Fibroblast of mammary gland (primary cell): ENCODE results near the gene KANK4.
"Not testable (repeated sequence)": the region's sequence is repeated elsewhere in the genome, so short reads cannot be mapped to it uniquely, and the experiment has no call there.

Experiments used
- DNase-seq: peaks from one replicate; pipeline ENCODE4 v3.0.0-alpha.2; 2010; ENCODE audit warnings: low read depth
- H3K4me3 ChIP-seq: 2 replicates; pipeline ENCODE4 v1.5.1; 2011; ENCODE audit warnings: low read depth, mild to moderate bottlenecking, low read length, moderate library complexity; ENCODE audit not compliant: control insufficient read depth
- TF ChIP-seq, protein P1 (sequence below): conservative IDR thresholded peaks from 2 replicates; pipeline ENCODE4 v1.5.1; 2011; ENCODE audit warnings: low read depth, low read length, inconsistent platforms; ENCODE audit not compliant: control insufficient read depth, insufficient read depth

The KANK4 gene

DNA sequence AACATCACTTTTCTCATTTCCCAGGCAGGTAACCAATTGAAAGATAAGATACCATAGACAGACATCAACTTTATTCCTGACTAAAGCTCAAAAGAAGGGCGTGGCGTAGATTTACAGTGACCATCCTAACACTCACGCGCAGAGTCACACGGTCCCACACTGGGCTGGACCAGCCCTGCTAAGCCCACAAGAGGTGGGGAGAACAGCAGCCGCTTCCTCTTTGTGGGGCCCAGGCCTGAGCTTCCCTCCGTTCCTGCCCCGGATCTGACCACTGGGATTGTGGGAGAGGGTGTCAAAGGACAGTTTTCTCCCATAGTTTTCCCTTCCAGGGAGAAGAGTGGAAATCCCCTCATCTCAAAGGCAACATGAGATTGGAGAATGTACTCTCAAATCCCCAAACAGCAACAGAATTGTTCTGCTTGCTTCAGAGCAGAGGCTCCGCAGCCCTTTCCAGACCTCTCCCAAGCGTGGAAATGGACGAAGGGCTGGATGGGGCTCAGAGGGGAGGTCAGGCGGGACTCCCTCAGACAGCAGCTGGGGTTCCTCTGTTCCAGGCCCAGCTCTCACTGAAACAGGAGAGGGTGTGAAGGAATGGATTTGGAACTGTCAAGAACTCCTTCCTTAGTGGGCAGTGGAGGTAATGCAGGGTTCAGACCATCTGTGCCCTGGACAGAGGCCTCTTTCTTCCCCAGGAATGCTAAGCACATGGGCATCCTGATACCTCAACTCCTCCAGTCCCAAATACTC is 90.9 kb downstream of the KANK4 start:
- TF ChIP-seq, protein P1, sequence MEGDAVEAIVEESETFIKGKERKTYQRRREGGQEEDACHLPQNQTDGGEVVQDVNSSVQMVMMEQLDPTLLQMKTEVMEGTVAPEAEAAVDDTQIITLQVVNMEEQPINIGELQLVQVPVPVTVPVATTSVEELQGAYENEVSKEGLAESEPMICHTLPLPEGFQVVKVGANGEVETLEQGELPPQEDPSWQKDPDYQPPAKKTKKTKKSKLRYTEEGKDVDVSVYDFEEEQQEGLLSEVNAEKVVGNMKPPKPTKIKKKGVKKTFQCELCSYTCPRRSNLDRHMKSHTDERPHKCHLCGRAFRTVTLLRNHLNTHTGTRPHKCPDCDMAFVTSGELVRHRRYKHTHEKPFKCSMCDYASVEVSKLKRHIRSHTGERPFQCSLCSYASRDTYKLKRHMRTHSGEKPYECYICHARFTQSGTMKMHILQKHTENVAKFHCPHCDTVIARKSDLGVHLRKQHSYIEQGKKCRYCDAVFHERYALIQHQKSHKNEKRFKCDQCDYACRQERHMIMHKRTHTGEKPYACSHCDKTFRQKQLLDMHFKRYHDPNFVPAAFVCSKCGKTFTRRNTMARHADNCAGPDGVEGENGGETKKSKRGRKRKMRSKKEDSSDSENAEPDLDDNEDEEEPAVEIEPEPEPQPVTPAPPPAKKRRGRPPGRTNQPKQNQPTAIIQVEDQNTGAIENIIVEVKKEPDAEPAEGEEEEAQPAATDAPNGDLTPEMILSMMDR: no peak
- no peak for DNase-seq
- H3K4me3 ChIP-seq: no peak overlapping the region

- DNase-seq: no peak
- TF ChIP-seq, protein P1: no peak
- H3K4me3 ChIP-seq: no peak overlapping the region
Observed at GRCh38 chr1:62227496-62227895, 91.7 kb downstream of the KANK4 start.

DNA sequence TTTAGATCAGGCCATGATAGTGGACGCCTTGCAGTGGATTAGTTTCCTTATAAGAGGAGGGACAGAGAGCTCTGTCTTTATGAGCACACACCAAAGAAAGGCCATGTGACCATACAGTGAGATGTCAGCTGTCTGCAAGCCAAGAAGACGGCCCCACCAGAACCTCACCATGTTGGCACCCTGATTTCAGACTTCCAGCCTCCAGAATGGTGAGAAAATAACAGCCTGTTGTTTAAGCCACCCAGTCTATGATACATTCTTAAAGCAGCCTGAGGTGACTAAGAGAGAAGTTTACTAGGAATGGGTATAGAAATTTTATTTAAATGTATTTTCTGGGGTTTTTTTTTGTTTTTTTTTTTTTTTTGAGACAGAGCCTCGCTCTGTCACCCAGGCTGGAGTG is 95.1 kb downstream of the KANK4 start:
- H3K4me3 ChIP-seq: no peak overlapping the region
- TF ChIP-seq, protein P1: no peak
- no peak for DNase-seq

DNA sequence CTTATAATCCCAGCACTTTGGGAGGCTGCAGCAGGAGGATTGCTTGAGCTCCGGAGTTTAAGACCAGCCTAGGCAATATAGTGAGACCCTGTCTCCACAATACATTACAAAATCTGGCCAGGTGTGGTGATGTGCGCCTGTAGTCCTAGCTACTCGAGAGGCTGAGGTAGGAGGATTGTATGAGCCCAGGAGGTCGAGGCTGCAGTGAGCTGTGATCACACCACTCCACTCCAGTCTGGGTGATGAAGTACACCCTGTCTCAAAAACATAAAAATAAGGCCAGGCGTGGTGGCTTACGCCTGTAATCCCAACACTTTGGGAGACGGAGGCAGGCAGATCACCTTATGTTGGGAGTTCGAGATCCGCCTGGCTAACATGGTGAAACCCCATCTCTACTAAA is 96.9 kb downstream of the KANK4 start:
- TF ChIP-seq, protein P1: no peak
- H3K4me3 ChIP-seq: no peak overlapping the region
- no peak for DNase-seq

DNA sequence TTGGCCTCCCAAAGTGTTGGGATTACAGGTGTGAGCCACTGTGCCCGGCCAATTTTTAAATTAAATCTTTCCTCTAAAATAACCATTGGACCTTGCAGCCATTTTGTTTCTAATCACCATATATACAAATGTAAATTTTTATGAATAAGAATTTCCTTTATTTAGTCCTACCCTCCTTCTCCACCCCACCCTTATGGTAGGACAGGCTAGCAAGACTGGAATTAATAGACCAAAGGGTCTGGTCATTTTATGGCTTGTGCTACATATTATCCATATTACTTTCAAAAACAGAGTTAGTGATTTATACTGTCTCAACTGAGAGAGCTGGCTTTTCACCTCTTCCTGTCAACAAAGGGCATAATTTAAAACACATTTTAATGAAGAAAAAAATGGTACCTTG is 98.1 kb downstream of the KANK4 start:
- no peak for DNase-seq
- H3K4me3 ChIP-seq: no peak overlapping the region
- TF ChIP-seq, protein P1: no peak

DNA sequence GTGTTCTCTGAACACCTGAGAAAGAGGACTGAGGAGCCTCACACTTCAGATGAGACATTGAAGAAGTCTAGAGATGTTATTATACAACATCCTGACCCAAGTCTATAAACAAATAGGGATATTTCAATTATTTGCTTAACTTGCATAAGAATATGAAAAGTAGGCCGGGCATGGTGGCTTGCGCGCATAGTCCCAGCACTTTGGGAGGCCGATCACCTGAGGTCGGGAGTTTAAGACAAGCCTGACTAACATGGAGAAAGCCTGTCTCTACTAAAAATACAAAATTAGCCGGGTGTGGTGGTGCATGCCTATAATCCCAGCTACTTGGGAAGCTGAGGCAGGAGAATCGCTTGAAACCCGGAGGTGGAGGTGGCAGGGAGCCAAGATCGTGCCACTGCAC is 98.8 kb downstream of the KANK4 start:
- not testable (repeated sequence) for H3K4me3 ChIP-seq, DNase-seq

- DNase-seq: no peak
- no peak overlapping the region for H3K4me3 ChIP-seq
- TF ChIP-seq, protein P1: no peak
Observed at GRCh38 chr1:62218604-62219003, 100.6 kb downstream of the KANK4 start.
